Keratinocyte (primary cell): Measurements from ENCODE around the gene RAB11FIP3. TPM values are rescaled to one million over a fixed set of nuclear protein-coding genes. Genes with fewer than 3 reads are reported as not detected.

Experiments used
- DNase-seq: peaks from one replicate; pipeline ENCODE4 v3.0.0-alpha.2; 2011; ENCODE audit warnings: low read depth, missing footprints, low spot score
- FAIRE-seq: peaks from 2 replicates; lab custom pipeline; 2011; peaks lifted over from hg19 to GRCh38; lab: Jason Lieb, UNC
- H2AFZ ChIP-seq: 2 replicates; pipeline ENCODE4 v1.6.0; 2012; ENCODE audit warnings: low read length, control low read depth, inconsistent platforms; ENCODE audit not compliant: control insufficient read depth
- H3K27ac ChIP-seq: 2 replicates; pipeline ENCODE4 v1.5.1; 2011; ENCODE audit warnings: low read length; ENCODE audit not compliant: control insufficient read depth, insufficient read depth
- H3K27me3 ChIP-seq: 3 replicates; pipeline ENCODE4 v1.6.0; 2011; ENCODE audit warnings: low read length; ENCODE audit not compliant: control insufficient read depth, insufficient read depth; ENCODE audit errors: extremely low read depth
- H3K36me3 ChIP-seq, 2 experiments: 2 replicates in 1 of 2; 3 replicates in 1 of 2; pipeline ENCODE4 v1.5.1; 2011; ENCODE audit warnings: low read length in 2 of 2, mild to moderate bottlenecking in 1 of 2; ENCODE audit not compliant: control insufficient read depth in 2 of 2, insufficient read depth in 2 of 2; ENCODE audit errors: extremely low read depth in 1 of 2
- H3K4me1 ChIP-seq: 3 replicates; pipeline ENCODE4 v1.5.1; 2011; ENCODE audit warnings: low read length; ENCODE audit not compliant: control insufficient read depth, insufficient read depth; ENCODE audit errors: extremely low read depth
- H3K4me2 ChIP-seq: 3 replicates; pipeline ENCODE4 v1.6.0; 2011; ENCODE audit warnings: low read depth, low read length; ENCODE audit not compliant: control insufficient read depth, insufficient read depth; ENCODE audit errors: extremely low read depth
- H3K4me3 ChIP-seq, 3 experiments: fragments of 200-600 bp in 1 of 3; sonication (generic) in 1 of 3; 2 replicates in 2 of 3; 3 replicates in 1 of 3; pipeline ENCODE4 v1.5.1; 2011 to 2016; ENCODE audit warnings: low read length in 3 of 3, mild to moderate bottlenecking in 3 of 3, control low read depth in 2 of 3, inconsistent platforms in 1 of 3, low read depth in 1 of 3, mixed read lengths in 1 of 3, mixed run types in 1 of 3, moderate library complexity in 1 of 3; ENCODE audit not compliant: control insufficient read depth in 2 of 3, insufficient read depth in 2 of 3; ENCODE audit errors: extremely low read depth in 1 of 3
- H3K79me2 ChIP-seq: 2 replicates; pipeline ENCODE4 v1.6.0; 2012; ENCODE audit warnings: low read length; ENCODE audit not compliant: control insufficient read depth, insufficient read depth
- H3K9ac ChIP-seq: 3 replicates; pipeline ENCODE4 v1.6.0; 2011; ENCODE audit warnings: low read length; ENCODE audit not compliant: control insufficient read depth, insufficient read depth; ENCODE audit errors: extremely low read depth
- H3K9me1 ChIP-seq: 3 replicates; pipeline ENCODE4 v1.6.0; 2011; ENCODE audit warnings: low read length; ENCODE audit not compliant: control insufficient read depth, insufficient read depth; ENCODE audit errors: extremely low read depth
- H3K9me3 ChIP-seq: 2 replicates; pipeline ENCODE4 v1.5.1; 2012; ENCODE audit warnings: low read depth, low read length; ENCODE audit not compliant: control insufficient read depth
- H4K20me1 ChIP-seq: 3 replicates; pipeline ENCODE4 v1.6.0; 2011; ENCODE audit warnings: low read length; ENCODE audit not compliant: control insufficient read depth, insufficient read depth; ENCODE audit errors: extremely low read depth
- CTCF ChIP-seq, 3 experiments: IDR thresholded peaks in 1 of 3; conservative IDR thresholded peaks in 1 of 3; optimal IDR thresholded peaks in 1 of 3; 2 replicates in 2 of 3; 3 replicates in 1 of 3; pipeline versions ENCODE3 to v1.5.1; 2011; ENCODE audit warnings: low read length in 3 of 3, mild to moderate bottlenecking in 3 of 3, moderate library complexity in 2 of 3, control low read depth in 1 of 3, inconsistent platforms in 1 of 3; ENCODE audit not compliant: insufficient read depth in 2 of 3; ENCODE audit errors: extremely low read depth in 1 of 3
- EZH2 ChIP-seq: IDR thresholded peaks from one replicate; pipeline ENCODE4 v1.6.1; 2012; ENCODE audit warnings: inconsistent platforms, mild to moderate bottlenecking, low read length, moderate library complexity
- dilution Hi-C: fragments of 300-500 bp; cut with MboI; formaldehyde crosslinking; loops from one replicate; pipeline ENCODE4 v1.7.0; 2020; ENCODE audit warnings: low sequenced_read_pairs; ENCODE audit not compliant: extremely low pct_ligation_motif_present
- polyA plus RNA-seq, 5 experiments: library from polyadenylated mRNA; depleted of rRNA in 3 of 5; stranded (reverse) in 3 of 5; stranded (forward) in 1 of 5; unstranded in 1 of 5; fragments of >200 nt; gene quantifications; 1 replicate in 1 of 5; 2 replicates in 3 of 5; 3 replicates in 1 of 5; pipeline versions ENCODE4 v1.2.1 to v1.2.3, GENCODE V29; 2011 to 2012; ENCODE audit warnings: missing spikeins in 2 of 5, low read depth in 1 of 5, low replicate concordance in 1 of 5

RAB11FIP3 gene
- polyA plus RNA-seq, 1 donor (not counting 4 experiments of a cell fraction or from before 2014, with no cell fraction given) = 6.4 TPM

DNA sequence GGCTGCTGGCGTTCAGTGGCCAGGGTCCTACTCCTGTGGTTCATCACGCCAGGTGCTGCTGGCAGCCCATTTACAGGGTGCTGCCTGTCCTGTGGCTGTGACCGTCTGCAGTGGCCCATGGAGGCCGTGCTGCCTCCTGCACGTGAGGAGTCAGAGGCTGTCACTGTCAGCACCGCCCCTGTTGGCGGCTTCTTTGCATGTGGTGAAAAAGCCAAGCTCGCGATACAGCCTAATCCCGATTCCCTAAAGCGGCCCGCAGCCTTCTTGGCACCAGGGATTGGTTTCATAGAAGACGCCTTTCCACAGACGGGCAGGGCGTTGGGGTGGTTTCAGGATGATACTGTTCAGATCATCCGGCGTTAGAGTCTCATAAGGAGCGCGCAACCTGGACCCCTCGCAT lies 35.3 kb downstream of the RAB11FIP3 start:
- TF ChIP-seq CTCF (optimal IDR thresholded peaks at IDR 0.05 in 1 of 3, IDR thresholded peaks at IDR 0.05 in 1 of 3, conservative IDR thresholded peaks at IDR 0.05 in 1 of 3; ENCODE audit: extremely low read depth in 1 of 3, insufficient read depth in 2 of 3, low read length in 3 of 3) = no peak
- TF ChIP-seq EZH2 = no peak
- Histone ChIP-seq H3K4me3 (no peak overlapping the region), H3K27me3 (no peaks in the 10 kb centered on the region), H4K20me1 (no peaks in the 10 kb centered on the region), H2AFZ (no peak overlapping the region), H3K9ac (no peak overlapping the region), H3K36me3 (peaks cover 0 to 8% of the 10 kb centered on the region in 2 experiments), H3K4me1 (no peaks in the 10 kb centered on the region), H3K9me1 (peaks cover 2% of the 10 kb centered on the region), H3K4me2 (no peak overlapping the region), H3K27ac (no peak overlapping the region), H3K9me3 (no peaks in the 10 kb centered on the region), H3K79me2 (peaks cover 2% of the 10 kb centered on the region)
- FAIRE-seq (no peak), DNase-seq (no peak)
- dilution Hi-C loops = no loop called here

DNA sequence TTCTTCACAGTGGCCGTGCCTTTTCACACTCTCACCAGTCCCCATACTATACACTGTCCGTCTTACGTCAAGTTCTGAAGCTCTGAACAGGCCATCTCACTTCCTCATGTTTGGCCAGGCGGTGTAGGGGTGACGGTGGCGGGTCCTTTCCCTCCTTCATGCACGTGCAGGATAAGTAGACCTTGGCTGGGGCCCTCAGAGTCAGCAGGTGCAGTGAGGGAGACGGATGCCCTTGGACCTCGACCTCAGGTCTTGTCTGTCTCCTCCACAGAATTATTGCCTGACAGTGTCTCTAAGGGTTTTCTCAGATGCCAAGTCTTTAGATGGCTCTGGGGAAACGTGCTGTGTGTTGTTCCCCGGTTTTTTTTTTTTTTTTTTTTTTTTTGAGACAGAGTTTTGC lies 37.6 kb downstream of the RAB11FIP3 start:
- Histone ChIP-seq H2AFZ (no peak overlapping the region), H4K20me1 (no peaks in the 10 kb centered on the region), H3K4me1 (no peaks in the 10 kb centered on the region), H3K79me2 (peaks cover under 1% of the 10 kb centered on the region), H3K9me1 (peaks cover 2% of the 10 kb centered on the region), H3K4me2 (no peak overlapping the region), H3K9me3 (no peaks in the 10 kb centered on the region), H3K27ac (no peak overlapping the region), H3K36me3 (peaks cover 0 to 10% of the 10 kb centered on the region in 2 experiments), H3K9ac (no peak overlapping the region), H3K4me3 (no peak overlapping the region), H3K27me3 (no peaks in the 10 kb centered on the region)
- dilution Hi-C loops = no loop called here
- DNase-seq (no peak), FAIRE-seq (no peak)
- TF ChIP-seq CTCF (optimal IDR thresholded peaks at IDR 0.05 in 1 of 3, IDR thresholded peaks at IDR 0.05 in 1 of 3, conservative IDR thresholded peaks at IDR 0.05 in 1 of 3; ENCODE audit: extremely low read depth in 1 of 3, insufficient read depth in 2 of 3, low read length in 3 of 3) (no peak), EZH2 (no peak)
